C4-2B (cell line): ENCODE data around the gene DHX58.

Experiments
- ZFX ChIP-seq: fragments of 450-650 bp; IDR thresholded peaks from 2 replicates; pipeline ENCODE4 v1.6.1; 2017
- TF ChIP-seq, protein P1 (sequence below): fragments of 450-650 bp; conservative IDR thresholded peaks from 2 replicates; pipeline ENCODE4 v1.5.1; 2017; ENCODE audit warnings: mild to moderate bottlenecking

DNA sequence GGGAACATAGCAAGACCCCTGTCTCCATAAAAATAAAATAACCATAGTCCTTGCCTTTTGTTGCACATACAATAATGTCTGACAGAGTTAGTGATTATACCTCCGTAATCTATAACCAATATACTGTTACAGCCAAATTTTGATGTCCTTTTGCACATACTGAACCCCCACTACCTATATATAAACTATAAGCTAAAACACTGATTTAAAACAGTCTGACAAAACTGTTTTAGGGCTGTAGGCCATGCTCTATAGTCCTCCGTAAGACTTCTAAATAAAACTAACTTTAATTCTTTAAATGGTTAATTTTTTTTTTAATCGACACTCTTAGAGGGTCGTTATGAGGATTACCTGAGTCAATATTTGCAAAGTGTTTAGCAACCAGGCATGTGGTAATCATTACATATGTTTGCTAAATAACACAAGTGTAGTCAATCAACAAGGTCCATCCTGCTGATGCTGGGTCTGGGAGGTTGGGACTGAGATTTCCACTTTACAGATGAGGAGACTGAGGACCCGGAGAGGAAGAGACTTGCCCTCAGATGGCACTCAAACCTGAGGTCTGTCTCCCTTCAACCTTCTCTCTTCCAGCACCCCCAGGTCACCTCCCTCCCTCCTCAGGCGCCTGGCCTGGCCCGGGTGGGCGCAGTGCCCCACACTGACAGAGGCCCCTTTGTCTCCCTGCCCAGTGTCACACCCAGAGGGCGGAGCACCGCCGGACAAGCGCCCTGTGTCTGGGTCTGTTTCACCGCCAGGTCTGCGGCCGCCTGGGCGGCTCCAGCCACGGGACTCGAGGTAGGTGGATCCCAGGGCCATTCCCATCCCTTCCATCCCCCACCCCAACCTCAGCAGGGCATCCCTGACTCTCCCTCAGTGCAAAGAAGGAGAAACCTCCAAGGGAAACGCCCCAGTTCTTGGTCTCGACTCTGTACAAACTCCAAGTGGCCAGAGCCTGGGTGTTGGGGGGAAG lies 24.5 kb downstream of the DHX58 start:
- TF ChIP-seq, protein P1, sequence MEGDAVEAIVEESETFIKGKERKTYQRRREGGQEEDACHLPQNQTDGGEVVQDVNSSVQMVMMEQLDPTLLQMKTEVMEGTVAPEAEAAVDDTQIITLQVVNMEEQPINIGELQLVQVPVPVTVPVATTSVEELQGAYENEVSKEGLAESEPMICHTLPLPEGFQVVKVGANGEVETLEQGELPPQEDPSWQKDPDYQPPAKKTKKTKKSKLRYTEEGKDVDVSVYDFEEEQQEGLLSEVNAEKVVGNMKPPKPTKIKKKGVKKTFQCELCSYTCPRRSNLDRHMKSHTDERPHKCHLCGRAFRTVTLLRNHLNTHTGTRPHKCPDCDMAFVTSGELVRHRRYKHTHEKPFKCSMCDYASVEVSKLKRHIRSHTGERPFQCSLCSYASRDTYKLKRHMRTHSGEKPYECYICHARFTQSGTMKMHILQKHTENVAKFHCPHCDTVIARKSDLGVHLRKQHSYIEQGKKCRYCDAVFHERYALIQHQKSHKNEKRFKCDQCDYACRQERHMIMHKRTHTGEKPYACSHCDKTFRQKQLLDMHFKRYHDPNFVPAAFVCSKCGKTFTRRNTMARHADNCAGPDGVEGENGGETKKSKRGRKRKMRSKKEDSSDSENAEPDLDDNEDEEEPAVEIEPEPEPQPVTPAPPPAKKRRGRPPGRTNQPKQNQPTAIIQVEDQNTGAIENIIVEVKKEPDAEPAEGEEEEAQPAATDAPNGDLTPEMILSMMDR: no peak
- TF ChIP-seq ZFX: no peak
